Esophagus squamous epithelium (tissue), 4 donors: ENCODE results near the gene PRRC2B.

Experiments used
- CTCF ChIP-seq, 6 experiments: fragments of 450-650 bp in 4 of 6; fragments of 200-600 bp in 2 of 6; sonication (generic) in 2 of 6; IDR thresholded peaks; one replicate each; pipeline ENCODE4 v1.5.1; 2016 to 2019; ENCODE audit warnings: antibody characterized with exemption in 6 of 6, mild to moderate bottlenecking in 4 of 6, moderate library complexity in 4 of 6
- POLR2A ChIP-seq, 4 donors: fragments of 450-650 bp; IDR thresholded peaks; one replicate each; pipeline ENCODE4 v1.6.1; 2017; ENCODE audit warnings: antibody characterized with exemption in 4 of 4, mild to moderate bottlenecking in 4 of 4, moderate library complexity in 3 of 4

- TF ChIP-seq CTCF (IDR thresholded peaks at IDR 0.05) = no peak
- no peak for TF ChIP-seq POLR2A (IDR thresholded peaks at IDR 0.05)
Measured at GRCh38 chr9:131426545-131426944, 32.7 kb downstream of the PRRC2B start.
